ENCODE data around the gene TRIM44.
"Not testable (repeated sequence)": the region's sequence is repeated elsewhere in the genome, so short reads cannot be mapped to it uniquely, and the experiment has no call there.

The TRIM44 gene

GRCh38 chr11:35672608-35673007 is 10.0 kb downstream of the TRIM44 start:
- no peak for DNase-seq (ENCODE audit: low read depth)

DNA sequence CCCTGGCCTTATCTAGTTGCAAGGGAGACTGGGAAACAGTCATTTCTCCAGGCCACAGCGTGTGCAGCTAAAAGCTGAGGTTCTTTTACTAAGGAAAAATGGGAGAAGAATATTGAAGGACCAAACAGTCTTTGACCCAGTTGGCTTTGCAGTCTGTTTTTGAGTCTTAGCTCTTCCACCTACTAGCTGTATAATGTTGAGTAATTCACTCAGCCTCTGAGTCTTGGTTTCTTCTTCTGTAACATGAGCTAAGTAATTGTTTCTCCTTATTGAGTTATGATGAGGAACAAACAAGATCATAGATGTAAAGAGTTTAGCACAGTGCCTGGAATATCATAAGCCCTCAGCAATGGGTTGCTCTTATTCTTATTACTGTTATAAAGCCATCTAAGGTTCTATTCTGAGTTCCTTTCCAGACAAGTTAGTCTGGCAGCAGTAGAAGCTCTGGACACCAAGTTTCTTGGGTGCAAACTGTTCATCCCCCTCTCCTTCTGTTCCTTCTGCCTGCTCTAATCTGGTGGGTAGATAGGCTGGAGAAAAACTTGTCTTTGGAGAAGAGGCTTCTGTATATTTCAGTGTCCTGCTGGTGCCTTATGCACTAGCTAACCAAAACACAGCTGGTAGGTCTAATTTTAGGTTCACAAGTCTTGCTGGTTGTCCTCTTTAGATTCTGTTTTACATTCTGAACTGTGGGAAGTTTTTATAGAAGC is 13.5 kb downstream of the TRIM44 start:
- no peak for DNase-seq (ENCODE audit: low read depth)

GRCh38 chr11:35676611-35676965 is 14.0 kb downstream of the TRIM44 start:
- DNase-seq (ENCODE audit: low read depth): no peak

- no peak for DNase-seq (ENCODE audit: low read depth)
Measured at GRCh38 chr11:35677904-35678303, 15.3 kb downstream of the TRIM44 start.

DNA sequence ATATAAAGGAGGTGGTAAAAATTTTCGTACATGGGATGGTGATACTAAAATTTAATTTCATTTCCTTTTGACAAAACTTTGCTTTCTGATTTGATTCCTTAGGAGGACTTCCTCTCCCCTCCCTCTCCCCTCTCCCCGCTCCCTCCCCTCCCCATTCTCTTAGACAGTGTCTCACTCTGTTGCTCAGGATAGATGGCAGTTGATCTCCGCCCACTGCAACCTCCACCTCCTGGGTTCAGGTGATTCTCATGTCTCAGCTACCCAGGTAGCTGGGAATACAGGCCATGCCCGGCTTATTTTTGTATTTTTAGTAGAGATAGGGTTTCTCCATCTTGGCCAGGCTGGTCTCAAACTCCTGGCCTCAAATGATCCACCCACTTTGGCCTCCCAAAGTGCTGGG is 15.9 kb downstream of the TRIM44 start:
- DNase-seq (ENCODE audit: low read depth): no peak

DNA sequence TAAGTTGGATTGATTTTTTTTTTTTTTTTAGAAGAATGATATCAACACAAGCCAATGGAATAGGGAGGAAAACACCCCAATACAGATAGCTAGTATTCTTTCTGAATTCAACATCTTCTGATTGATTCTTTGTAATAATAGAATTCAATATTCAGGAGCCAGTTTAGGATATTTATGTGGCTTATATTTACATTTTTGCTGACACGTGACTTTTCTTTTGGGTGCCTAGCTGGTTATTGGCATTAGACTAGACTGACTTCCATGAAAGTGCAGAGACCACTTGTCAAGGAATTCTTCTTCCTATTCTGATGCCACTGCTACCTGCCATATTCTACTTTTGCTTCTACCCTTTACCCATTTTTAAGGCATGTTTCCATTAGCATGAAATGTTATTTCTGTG is 16.4 kb downstream of the TRIM44 start:
- no peak for DNase-seq (ENCODE audit: low read depth)

GRCh38 chr11:35680506-35680905 is 17.9 kb downstream of the TRIM44 start:
- no peak for DNase-seq (ENCODE audit: low read depth)

DNA sequence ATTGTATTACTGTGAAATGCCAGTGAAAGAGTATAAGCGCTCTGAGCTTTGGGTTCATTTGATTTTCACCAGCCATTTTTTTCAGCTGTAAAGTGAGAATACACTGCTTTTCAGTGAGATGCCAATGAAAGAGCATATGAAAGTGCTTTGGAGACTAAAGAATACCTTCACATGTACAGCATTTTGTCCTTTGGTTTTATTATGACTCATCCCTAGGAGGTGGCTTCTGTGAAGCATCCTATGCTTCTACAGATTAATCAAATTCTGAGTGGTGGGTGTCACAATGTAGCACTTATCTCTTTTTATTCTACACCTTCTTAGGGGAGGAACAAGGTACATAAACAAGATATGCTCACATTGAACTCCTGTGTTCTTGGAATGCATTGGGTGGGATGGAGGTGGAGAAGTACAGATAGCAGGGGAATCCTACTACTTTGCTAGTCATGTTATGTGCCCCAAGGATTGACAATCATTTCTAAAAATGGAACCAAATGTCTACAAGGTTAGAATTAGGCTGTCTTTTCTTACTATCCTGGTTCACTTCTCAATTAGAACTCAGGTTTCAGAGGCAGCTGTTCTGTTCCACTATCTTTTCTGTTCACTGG is 18.7 kb downstream of the TRIM44 start:
- no peak for DNase-seq (ENCODE audit: low read depth)

GRCh38 chr11:35682230-35683173 is 19.9 kb downstream of the TRIM44 start:
- DNase-seq (ENCODE audit: low read depth): no peak

DNA sequence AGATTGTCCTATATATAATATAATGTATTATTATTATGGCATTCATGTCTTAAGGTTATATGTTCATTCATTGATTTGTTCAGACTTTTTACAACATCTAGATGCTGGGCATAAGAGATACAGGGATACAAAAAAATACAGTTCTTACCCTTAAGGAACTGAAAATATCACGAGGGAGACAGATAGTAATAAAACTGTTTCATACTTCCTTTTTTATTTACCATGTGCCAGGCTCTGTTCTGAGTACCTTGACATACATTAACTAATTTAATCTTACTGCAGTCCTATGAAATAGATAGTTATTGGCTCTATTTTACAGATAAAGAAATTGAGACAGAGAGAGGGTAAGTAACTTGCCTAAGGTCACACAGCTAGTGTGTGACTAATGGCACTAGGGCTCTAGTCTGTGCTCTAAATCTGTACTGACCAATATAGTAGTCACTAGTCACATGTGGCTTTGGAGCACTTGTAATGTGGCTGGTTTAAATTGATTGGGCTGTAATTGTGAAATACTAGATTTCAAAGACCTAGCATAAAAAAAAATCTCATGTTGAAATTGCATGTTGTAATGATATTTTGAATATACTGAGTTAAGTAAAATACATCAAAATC is 21.3 kb downstream of the TRIM44 start:
- no peak for DNase-seq (ENCODE audit: low read depth)

DNA sequence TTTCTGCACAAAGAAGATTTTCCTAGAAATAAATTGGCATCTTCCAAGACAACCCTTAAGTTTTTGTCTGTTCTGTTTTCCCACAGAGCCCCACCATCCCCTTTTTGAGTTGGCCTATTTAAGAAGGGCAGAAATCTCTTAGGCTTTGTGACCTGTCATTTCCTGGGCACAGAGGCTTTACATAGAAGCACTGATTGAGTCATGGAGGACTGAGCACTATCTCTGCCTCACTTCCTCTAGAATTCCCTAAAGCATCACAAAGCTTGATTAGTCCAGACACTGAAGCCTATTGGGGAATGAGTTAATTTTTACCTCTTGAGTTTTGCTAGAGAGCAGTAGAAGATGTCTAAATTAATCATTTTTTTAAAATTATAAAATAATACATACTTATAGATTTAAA is 25.4 kb downstream of the TRIM44 start:
- no peak for DNase-seq (ENCODE audit: low read depth)

GRCh38 chr11:35689081-35689996 is 26.8 kb downstream of the TRIM44 start:
- no peak for DNase-seq (ENCODE audit: low read depth)

GRCh38 chr11:35702126-35702525 is 39.6 kb downstream of the TRIM44 start:
- no peak for DNase-seq (ENCODE audit: low read depth)

DNA sequence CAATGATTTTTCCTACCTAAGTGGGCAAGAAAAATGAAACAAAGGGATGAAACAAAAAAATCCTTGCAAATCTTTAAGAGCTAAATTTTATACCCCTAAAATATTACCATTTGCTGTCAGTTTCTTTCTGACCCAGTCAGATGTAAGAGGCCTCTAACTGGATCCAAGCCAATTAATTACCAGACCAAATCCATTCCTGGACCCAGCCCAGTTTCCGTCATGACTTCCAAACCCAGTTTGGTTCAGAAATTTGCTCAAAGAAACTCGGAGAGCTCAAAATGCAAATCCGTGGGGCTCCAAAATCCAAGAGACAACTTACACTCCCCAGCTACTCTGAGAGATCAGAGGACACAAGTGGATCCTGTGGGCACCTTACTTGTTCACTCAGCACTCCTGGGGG is 46.8 kb downstream of the TRIM44 start:
- DNase-seq (ENCODE audit: low read depth): no peak

GRCh38 chr11:35711173-35711910 is 48.8 kb downstream of the TRIM44 start:
- DNase-seq (ENCODE audit: low read depth): no peak

- DNase-seq (ENCODE audit: low read depth): no peak
Measured at GRCh38 chr11:35711924-35712323, 49.3 kb downstream of the TRIM44 start.

- DNase-seq (ENCODE audit: low read depth): no peak
Measured at GRCh38 chr11:35712533-35712932, 50.0 kb downstream of the TRIM44 start.

GRCh38 chr11:35714882-35715627 is 52.5 kb downstream of the TRIM44 start:
- no peak for DNase-seq (ENCODE audit: low read depth)

GRCh38 chr11:35715677-35716076 is 53.1 kb downstream of the TRIM44 start:
- not testable (repeated sequence) for DNase-seq (ENCODE audit: low read depth)

DNA sequence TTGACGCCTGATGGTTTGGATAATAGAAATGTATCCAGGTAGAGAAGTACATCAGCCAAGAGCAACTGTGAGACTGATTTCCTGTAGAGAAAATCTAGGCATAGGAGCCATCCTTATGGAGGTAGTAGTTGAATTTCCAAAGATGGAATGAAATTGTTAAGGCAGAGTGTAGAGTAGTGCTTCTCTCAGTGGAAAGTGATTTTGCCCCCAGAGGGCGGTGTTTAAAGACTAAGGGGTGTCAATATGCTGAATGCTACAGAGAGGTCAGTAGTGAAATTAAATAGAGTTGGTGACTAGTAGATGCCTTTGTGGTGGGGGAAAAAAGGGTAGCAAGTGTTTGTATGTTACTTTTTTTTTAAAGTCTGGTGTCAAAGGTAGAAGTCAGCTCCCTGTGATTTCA is 54.5 kb downstream of the TRIM44 start:
- no peak for DNase-seq (ENCODE audit: low read depth)
